ENCODE results near the gene PLCD1.

PLCD1 gene

DNA sequence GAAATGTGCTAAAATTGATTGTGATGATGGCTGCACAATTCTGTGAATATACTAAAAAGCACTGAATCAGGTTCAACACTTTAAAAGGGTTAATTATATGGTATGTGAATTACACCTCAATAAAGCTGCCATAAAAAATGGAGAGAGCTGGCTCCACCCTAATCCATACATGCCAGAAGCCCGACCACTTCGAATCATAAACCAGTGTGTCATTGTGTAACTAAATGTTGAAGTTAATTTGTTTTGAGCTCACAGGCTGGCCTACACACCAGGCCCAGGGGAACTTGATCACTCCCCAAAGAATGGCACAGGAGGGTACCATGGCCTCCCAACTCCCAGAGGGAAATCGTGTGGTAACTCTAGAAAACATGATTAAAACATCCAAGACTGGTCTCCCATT lies 14.0 kb downstream of the PLCD1 start:
- no peak overlapping the region for H3K4me3 ChIP-seq (ENCODE audit: low read length)
- H3K9ac ChIP-seq (ENCODE audit: low read depth, low read length) = no peak overlapping the region
- H3K9me3 ChIP-seq (ENCODE audit: insufficient read depth, low read depth, low read length) = no peaks in the 10 kb centered on the region
- H3K36me3 ChIP-seq (ENCODE audit: insufficient read depth, low read depth, low read length) = peaks cover 9% of the 10 kb centered on the region; the same call in 1 of the 2 replicates
- no peaks in the 10 kb centered on the region for H3K27me3 ChIP-seq (ENCODE audit: insufficient read depth, low read length)
- H3K4me1 ChIP-seq (ENCODE audit: insufficient read depth, low read length) = no peaks in the 10 kb centered on the region
- no peak overlapping the region for H3K27ac ChIP-seq (ENCODE audit: low read length)

DNA sequence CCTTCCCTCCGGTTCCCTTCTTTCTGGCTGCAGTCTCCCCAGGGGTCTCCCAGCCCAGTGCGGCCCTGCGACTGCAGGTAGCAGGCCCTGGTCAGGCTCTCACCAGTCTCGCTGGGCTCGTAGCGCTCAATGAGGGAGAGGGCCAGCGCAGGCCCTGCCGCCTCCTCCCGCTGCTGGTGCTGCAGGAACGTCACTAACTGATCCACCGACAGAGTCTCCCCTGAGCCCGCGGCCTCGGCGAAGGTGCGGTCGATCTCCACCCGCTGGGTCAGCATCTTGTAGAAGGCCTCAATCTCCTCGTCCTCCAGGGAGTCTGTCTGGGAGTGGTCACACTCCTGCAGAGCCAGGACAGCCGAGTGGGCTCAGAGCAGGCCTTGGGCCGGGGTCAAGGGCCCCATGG lies 18.3 kb downstream of the PLCD1 start:
- Histone ChIP-seq H3K9ac (ENCODE audit: low read depth, low read length) (no peak overlapping the region), H3K27me3 (ENCODE audit: insufficient read depth, low read length) (no peaks in the 10 kb centered on the region), H3K4me1 (ENCODE audit: insufficient read depth, low read length) (no peaks in the 10 kb centered on the region), H3K4me3 (ENCODE audit: low read length) (no peak overlapping the region), H3K27ac (ENCODE audit: low read length) (no peak overlapping the region), H3K36me3 (ENCODE audit: insufficient read depth, low read depth, low read length) (peaks cover 9% of the 10 kb centered on the region; the same call in 1 of the 2 replicates), H3K9me3 (ENCODE audit: insufficient read depth, low read depth, low read length) (no peaks in the 10 kb centered on the region)

DNA sequence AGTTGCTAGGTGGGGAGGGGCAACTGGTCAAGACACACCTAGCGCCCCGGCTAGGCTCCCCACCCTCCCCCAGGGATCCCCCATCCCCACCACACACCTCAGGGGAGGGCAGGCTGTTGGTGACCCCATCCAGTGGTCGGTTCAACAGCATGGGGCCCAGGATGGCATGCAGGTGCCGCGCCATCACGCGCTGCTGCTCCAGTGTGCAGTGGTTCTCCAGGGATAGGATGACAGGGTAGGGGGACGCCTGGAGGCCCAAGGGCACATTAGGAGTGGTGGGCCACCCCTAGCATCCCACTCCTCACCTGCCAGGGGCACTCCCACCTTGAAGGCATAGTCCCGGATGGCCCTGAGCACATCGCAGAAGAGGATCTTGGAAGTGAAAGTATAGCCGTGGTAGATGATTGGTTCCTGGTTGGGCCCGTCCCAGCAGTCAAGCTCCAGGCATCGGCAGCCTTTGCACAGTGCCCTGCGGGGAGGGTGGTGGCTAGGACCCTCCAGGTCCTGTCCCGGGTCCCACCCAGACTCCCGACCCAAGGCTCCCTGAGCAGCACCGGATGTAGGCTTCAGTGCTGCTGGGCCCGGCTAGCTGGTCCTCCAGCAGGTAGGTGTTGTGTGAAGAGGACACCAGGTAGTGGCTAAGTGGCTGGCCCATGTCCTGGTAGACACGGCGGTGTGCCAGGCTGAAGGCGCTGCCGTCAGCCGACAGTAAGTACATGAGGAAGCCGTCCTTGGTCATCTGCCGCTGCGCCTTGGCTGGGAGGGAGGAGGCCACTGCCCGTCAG lies 19.4 kb downstream of the PLCD1 start:
- Histone ChIP-seq H3K27ac (ENCODE audit: low read length) (no peak overlapping the region), H3K27me3 (ENCODE audit: insufficient read depth, low read length) (no peaks in the 10 kb centered on the region), H3K36me3 (ENCODE audit: insufficient read depth, low read depth, low read length) (peaks cover 5% of the 10 kb centered on the region; the same call in 1 of the 2 replicates), H3K9ac (ENCODE audit: low read depth, low read length) (no peak overlapping the region), H3K4me1 (ENCODE audit: insufficient read depth, low read length) (no peaks in the 10 kb centered on the region), H3K4me3 (ENCODE audit: low read length) (no peak overlapping the region), H3K9me3 (ENCODE audit: insufficient read depth, low read depth, low read length) (no peaks in the 10 kb centered on the region)

DNA sequence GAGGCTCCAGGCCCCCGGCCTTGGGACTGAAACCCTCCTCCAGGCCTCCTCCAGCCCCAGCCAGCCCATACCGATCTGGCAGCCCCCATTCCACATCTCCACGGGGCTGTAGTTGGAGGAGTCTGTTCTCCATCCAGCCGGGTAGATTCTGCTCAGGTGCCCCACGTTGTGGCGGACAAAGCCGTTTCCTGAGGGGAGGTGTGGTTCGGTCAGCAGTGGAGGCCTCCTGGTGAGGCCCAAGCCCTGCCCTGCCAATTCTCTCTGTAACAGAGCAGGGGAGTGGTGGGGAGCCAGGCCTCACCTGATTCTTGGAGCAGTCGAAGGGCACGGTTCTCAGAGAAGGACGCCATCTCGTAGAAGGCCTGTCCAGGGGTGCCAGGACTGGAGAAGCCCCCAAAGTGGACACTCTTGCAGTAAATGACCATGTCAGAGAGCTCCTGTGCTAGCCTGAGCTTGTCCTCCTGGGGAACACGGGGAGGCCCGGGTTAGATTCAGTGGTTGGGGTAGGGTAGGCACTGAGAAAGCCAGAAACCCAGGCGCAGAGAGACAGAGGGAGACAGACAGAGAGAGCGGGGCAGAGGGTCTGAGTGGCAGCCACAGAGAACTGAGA lies 20.4 kb downstream of the PLCD1 start:
- Histone ChIP-seq H3K4me1 (ENCODE audit: insufficient read depth, low read length) (no peaks in the 10 kb centered on the region), H3K27me3 (ENCODE audit: insufficient read depth, low read length) (no peaks in the 10 kb centered on the region), H3K36me3 (ENCODE audit: insufficient read depth, low read depth, low read length) (peaks cover 5% of the 10 kb centered on the region; the same call in 1 of the 2 replicates), H3K27ac (ENCODE audit: low read length) (no peak overlapping the region), H3K9ac (ENCODE audit: low read depth, low read length) (no peak overlapping the region), H3K9me3 (ENCODE audit: insufficient read depth, low read depth, low read length) (no peaks in the 10 kb centered on the region), H3K4me3 (ENCODE audit: low read length) (no peak overlapping the region)

DNA sequence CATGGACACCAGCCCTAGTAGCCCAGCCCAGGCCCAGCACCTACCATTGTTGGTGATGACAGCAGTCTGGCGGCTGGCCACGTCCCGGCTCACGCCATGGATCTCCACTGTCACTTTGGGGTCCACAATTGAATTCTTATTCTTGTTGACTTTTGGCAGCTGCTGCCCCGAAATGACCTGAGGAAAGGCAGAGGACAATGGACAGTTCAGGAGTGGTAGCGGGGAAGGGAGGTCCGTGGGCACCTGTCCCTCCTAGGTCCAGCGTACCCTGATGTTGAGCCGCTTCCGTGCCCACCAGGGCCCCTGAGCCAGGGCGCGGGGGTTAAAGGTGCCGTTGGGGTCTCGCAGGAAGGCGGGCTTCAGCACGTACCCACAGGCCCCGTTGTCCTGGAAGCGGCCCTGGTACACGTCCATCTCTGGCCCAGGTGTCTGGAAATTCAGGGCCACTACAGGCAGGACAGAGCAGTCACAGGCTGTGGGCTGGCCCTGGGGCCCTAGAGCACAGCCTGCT lies 21.2 kb downstream of the PLCD1 start:
- H3K36me3 ChIP-seq (ENCODE audit: insufficient read depth, low read depth, low read length) = peaks cover 5% of the 10 kb centered on the region; the same call in 1 of the 2 replicates

DNA sequence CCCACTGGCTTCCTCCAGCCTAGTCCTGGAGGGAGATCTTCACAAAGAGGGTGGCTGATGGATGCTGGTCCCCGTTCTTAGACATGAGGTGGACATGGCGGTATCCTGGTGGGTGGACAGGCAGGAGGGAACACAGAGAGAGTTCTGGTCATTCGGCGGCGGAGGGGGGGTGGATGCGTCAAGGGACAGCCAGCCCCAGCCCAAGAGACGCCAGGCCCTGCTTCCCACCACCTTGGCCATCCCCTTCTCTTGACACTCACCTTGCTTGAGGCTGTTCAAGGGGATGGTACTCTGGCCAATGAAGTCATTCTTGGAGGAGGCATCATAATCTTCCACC lies 21.7 kb downstream of the PLCD1 start:
- Histone ChIP-seq H3K9me3 (ENCODE audit: insufficient read depth, low read depth, low read length) (no peaks in the 10 kb centered on the region), H3K9ac (ENCODE audit: low read depth, low read length) (no peak overlapping the region), H3K4me3 (ENCODE audit: low read length) (no peak overlapping the region), H3K27me3 (ENCODE audit: insufficient read depth, low read length) (no peaks in the 10 kb centered on the region), H3K27ac (ENCODE audit: low read length) (no peak overlapping the region), H3K36me3 (ENCODE audit: insufficient read depth, low read depth, low read length) (peaks cover 5% of the 10 kb centered on the region; the same call in 1 of the 2 replicates), H3K4me1 (ENCODE audit: insufficient read depth, low read length) (0 out of 2 replicates have a peak, but pooled peaks cover 2% of the 10 kb centered on the region)

More for the DNA sequence above, 21.2 kb downstream of the PLCD1 start:
- 0 out of 2 replicates have a peak, but pooled peaks cover 2% of the 10 kb centered on the region for H3K4me1 ChIP-seq (ENCODE audit: insufficient read depth, low read length)
- no peak overlapping the region for H3K9ac ChIP-seq (ENCODE audit: low read depth, low read length)
- H3K4me3 ChIP-seq (ENCODE audit: low read length) = no peak overlapping the region
- H3K27me3 ChIP-seq (ENCODE audit: insufficient read depth, low read length) = no peaks in the 10 kb centered on the region
- H3K27ac ChIP-seq (ENCODE audit: low read length) = no peak overlapping the region
- H3K9me3 ChIP-seq (ENCODE audit: insufficient read depth, low read depth, low read length) = no peaks in the 10 kb centered on the region

DNA sequence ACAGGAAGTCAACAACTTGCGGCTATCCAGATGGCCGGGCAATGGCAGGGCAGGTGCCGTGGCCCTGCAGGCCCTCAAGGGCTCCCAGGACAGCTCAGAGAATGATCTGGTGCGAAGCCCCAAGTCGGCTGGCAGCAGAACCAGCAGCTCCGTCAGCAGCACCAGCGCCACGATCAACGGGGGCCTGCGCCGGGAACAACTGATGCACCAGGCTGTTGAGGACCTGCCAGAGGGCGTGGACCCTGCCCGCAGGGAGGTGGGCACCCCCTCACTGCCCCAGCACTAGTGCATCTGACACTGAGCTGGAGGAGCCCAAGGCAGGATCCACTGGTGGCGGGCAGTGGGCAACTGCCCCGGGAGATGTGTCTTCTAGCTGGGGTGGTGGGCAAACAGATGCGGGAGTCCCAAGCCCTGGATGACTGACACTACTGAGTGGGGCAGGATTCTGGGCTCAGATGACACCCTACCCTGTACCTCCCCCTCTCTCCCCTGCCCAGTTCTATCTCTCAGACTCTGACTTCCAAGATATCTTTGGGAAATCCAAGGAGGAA lies 22.9 kb downstream of the PLCD1 start:
- H3K36me3 ChIP-seq (ENCODE audit: insufficient read depth, low read depth, low read length) = peaks cover 5% of the 10 kb centered on the region
- no peak overlapping the region for H3K4me3 ChIP-seq (ENCODE audit: low read length)
- H3K4me1 ChIP-seq (ENCODE audit: insufficient read depth, low read length) = 0 out of 2 replicates have a peak, but pooled peaks cover 2% of the 10 kb centered on the region
- no peaks in the 10 kb centered on the region for H3K27me3 ChIP-seq (ENCODE audit: insufficient read depth, low read length)
- no peak overlapping the region for H3K27ac ChIP-seq (ENCODE audit: low read length)
- H3K9me3 ChIP-seq (ENCODE audit: insufficient read depth, low read depth, low read length) = no peaks in the 10 kb centered on the region
- H3K9ac ChIP-seq (ENCODE audit: low read depth, low read length) = no peak overlapping the region

DNA sequence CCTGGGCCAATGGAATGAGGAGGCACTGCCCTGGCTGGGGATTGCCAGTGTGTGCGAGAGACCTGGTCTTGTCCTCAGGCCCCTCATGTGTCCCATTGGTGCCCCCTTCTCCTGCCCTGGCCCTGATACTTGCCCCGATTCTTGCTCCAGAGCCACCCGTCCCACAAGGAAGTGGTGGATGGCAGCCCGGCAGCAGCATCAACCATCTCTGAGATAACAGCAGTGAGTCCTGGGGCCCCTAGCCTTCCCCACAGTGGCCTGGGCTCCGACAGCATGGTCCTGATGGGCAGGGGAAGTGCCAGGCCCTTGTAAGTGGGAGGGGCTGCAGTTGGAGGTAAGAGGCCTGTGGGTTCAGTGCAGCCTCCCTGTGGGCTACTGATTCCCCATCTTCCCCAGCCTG lies 23.4 kb downstream of the PLCD1 start:
- H3K4me3 ChIP-seq (ENCODE audit: low read length) = no peak overlapping the region
- peaks cover 5% of the 10 kb centered on the region for H3K36me3 ChIP-seq (ENCODE audit: insufficient read depth, low read depth, low read length)
- H3K4me1 ChIP-seq (ENCODE audit: insufficient read depth, low read length) = 0 out of 2 replicates have a peak, but pooled peaks cover 2% of the 10 kb centered on the region
- H3K9ac ChIP-seq (ENCODE audit: low read depth, low read length) = no peak overlapping the region
- H3K27me3 ChIP-seq (ENCODE audit: insufficient read depth, low read length) = no peaks in the 10 kb centered on the region
- no peaks in the 10 kb centered on the region for H3K9me3 ChIP-seq (ENCODE audit: insufficient read depth, low read depth, low read length)
- no peak overlapping the region for H3K27ac ChIP-seq (ENCODE audit: low read length)

DNA sequence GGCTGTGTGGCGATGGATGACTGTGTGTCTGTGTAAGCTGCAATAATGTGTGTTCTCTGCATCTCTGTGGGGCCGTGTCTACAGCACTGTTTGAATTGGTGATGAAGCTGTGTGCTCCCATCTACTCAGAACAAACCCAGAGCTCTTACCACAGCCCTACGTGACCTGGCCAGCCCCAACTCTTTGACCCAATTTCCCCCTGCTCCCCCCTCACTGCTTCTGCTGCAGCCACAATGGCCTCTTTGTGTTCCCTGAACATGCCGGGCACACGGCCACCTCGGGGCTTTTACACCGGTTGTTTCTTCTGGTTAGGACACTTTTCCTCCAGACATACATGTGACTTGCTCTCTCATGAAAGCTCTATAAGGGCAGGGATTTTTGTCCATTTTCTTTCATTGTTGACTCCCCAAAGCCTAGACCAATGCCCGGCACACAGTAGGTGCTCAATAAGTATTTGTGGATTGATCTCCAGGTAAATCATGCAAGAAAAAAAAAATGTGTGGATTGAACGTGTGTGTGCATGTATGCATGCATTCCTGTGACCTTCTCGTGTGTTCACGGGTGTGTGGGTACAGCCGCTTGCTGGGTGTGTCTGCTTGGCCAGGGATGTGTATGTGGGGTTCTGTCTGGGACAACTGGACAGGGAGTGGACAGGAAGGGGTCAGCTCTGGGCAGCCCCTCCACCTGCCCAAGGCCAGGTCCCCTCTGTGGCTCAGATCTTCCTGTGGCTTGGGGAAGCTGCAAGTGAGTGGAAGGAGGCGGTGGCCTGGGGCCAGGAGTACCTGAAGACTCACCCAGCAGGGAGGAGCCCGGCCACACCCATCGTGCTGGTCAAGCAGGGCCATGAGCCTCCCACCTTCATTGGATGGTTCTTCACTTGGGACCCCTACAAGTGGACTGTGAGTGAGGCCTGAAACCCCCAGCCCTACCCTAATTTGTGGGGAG lies 24.1 kb downstream of the PLCD1 start:
- no peaks in the 10 kb centered on the region for H3K27me3 ChIP-seq (ENCODE audit: insufficient read depth, low read length)
- no peak overlapping the region for H3K9ac ChIP-seq (ENCODE audit: low read depth, low read length)
- no peaks in the 10 kb centered on the region for H3K9me3 ChIP-seq (ENCODE audit: insufficient read depth, low read depth, low read length)
- 0 out of 2 replicates have a peak, but pooled peaks cover 2% of the 10 kb centered on the region for H3K4me1 ChIP-seq (ENCODE audit: insufficient read depth, low read length)
- H3K4me3 ChIP-seq (ENCODE audit: low read length) = no peak overlapping the region
- H3K36me3 ChIP-seq (ENCODE audit: insufficient read depth, low read depth, low read length) = peaks cover 5% of the 10 kb centered on the region
- H3K27ac ChIP-seq (ENCODE audit: low read length) = no peak overlapping the region

DNA sequence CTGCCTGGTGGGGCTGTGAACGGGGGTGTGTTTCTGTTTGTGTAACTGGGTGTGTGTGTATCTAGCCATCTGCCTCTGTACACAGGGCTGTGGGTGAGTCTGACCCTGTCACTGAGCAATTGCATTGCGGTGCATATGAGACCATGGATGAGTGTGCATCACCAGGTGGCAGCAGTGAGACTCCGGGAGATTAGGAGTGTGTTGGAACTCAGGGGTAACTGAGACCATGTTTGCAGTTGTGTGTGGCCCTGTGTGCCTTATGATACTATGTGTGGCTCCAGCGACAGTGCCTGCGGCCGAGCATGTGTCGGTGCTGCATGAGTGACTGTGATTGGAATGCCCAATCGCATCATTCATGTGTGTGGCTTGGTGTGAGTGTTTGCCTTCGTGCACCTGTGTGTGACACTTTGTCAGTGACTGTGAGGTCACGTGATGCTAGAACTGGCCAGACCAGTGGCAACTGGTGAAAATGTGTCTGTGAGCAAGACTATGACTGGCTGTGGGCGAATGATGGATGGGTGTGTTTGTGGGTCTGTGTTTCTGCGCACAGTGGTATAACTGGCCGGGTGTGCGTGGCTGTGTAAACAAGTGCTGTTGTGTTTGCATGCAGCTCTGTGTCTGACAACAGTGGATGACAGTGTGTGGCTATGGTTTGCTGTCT lies 24.9 kb downstream of the PLCD1 start:
- Histone ChIP-seq H3K27me3 (ENCODE audit: insufficient read depth, low read length) (no peaks in the 10 kb centered on the region; the same call in 1 of the 2 replicates), H3K4me1 (ENCODE audit: insufficient read depth, low read length) (0 out of 2 replicates have a peak, but pooled peaks cover 2% of the 10 kb centered on the region), H3K27ac (ENCODE audit: low read length) (no peak overlapping the region), H3K9ac (ENCODE audit: low read depth, low read length) (no peak overlapping the region), H3K36me3 (ENCODE audit: insufficient read depth, low read depth, low read length) (peaks cover 5% of the 10 kb centered on the region), H3K4me3 (ENCODE audit: low read length) (no peak overlapping the region), H3K9me3 (ENCODE audit: insufficient read depth, low read depth, low read length) (no peaks in the 10 kb centered on the region)

All from iPS-20b (cell line).